ENCODE data around the gene TSPAN31. TPM values are rescaled to one million over a fixed set of nuclear protein-coding genes. Genes with fewer than 3 reads are reported as not detected.

The TSPAN31 gene
- total and polyA plus RNA-seq, 2 of the 8 experiments (the other 6 are each of a cell fraction or from before 2014, with no cell fraction given): 15.8 to 31.4 TPM

DNA sequence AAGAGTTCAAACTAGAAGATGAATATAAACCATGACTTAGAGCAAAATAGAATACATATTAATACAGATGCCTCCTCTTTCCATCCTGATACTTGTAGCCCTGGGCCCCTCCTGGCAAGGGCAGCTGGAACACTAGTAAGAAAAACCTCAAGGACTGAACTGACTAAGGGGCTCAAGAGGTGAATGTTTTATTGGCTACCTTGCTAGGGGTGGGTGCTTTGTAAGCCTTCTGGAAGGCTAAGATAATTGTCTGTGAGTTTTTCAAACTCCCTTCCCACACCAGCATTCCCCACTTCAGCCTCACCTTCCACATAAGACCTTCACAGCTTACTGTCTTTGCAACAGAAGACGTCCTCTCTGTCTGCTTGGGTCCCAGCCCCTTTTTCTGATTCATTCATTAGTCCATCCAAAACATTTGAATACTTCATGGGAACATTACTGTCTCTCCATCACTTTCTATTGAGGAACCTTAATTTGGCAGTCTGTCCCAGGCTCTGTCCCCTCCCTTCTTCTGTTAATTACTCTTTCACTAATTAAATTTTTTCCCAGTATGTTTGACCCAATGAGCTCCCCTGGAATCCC lies 9.0 kb downstream of the TSPAN31 start:
- DNase-seq (ENCODE audit: low read depth in 1 of 2, low spot score in 2 of 2) (no peak), FAIRE-seq (no peak)
- no peak overlapping the region for H2BK120ac ChIP-seq (replicated peaks; ENCODE audit: low read depth, low read length)
- no peak overlapping the region for H2BK5ac ChIP-seq (ENCODE audit: low read depth, low read length)
- ChIA-PET POLR2A (ENCODE audit: partially characterized antibody) (interaction anchor here (0.7 to 3.3 kb wide), 9 partner anchors 9 to 93 kb away, joined by 3 to 25 read pairs (median 4); partner anchors contain the start of genes CTDSP2, CYP27B1, EEF1AKMT3 and METTL1), CTCF (ENCODE audit: partially characterized antibody) (interaction anchor here (0.7 to 1.4 kb wide), 5 partner anchors 9 to 134 kb away, joined by 3 to 6 read pairs (median 3); partner anchors contain the start of gene TSPAN31)
- H4K8ac ChIP-seq (ENCODE audit: extremely low read depth, insufficient read depth, low read length): no peak overlapping the region
- peaks cover 8 to 33% (median 26%) of the 10 kb centered on the region in 4 experiments for H3K27me3 ChIP-seq (replicated peaks in 1 of 4; ENCODE audit: control insufficient read depth in 3 of 4, extremely low read depth in 1 of 4, insufficient read depth in 3 of 4, low read length in 3 of 4)
- no peak overlapping the region for H4K5ac ChIP-seq (ENCODE audit: insufficient read length, low read depth, low read length)
- H3K14ac ChIP-seq (ENCODE audit: insufficient read length): no peak overlapping the region
- H3K9ac ChIP-seq (replicated peaks in 1 of 4; ENCODE audit: extremely low read depth in 1 of 4, low read depth in 3 of 4, low read length in 3 of 4): no peak overlapping the region
- H4K91ac ChIP-seq (replicated peaks; ENCODE audit: insufficient read length, low read length): no peak overlapping the region
- H3K18ac ChIP-seq (ENCODE audit: extremely low read depth, low read length): no peak overlapping the region
- no peak overlapping the region for H2BK20ac ChIP-seq (ENCODE audit: low read length)
- H3K4me3 ChIP-seq (ENCODE audit: extremely low read depth in 1 of 4, insufficient read depth in 2 of 4, low read depth in 3 of 4, low read length in 4 of 4): peak overlapping the region; percentile 79 to 96 (median 81); a peak in 6 of 8 replicates
- no peak overlapping the region for H3K27ac ChIP-seq (ENCODE audit: low read depth, low read length)
- peaks cover 3 to 6% of the 10 kb centered on the region in 2 experiments for H4K20me1 ChIP-seq (replicated peaks in 1 of 2; ENCODE audit: control insufficient read depth in 1 of 2, insufficient read depth in 2 of 2, low read length in 2 of 2)
- no peak overlapping the region for H2BK15ac ChIP-seq (ENCODE audit: low read length)
- no peak overlapping the region for H3K56ac ChIP-seq (replicated peaks; ENCODE audit: insufficient read length, low read depth, low read length)
- H3K36me3 ChIP-seq (ENCODE audit: control insufficient read depth in 2 of 4, insufficient read depth in 4 of 4, low read length in 3 of 4): peaks cover 10 to 21% (median 15%) of the 10 kb centered on the region in 4 experiments
- peaks cover 18% of the 10 kb centered on the region for H3K23me2 ChIP-seq (ENCODE audit: low read depth, low read length)
- peaks cover 3 to 26% (median 7%) of the 10 kb centered on the region in 4 experiments; a peak in 6 of 7 replicates for H3K4me1 ChIP-seq (replicated peaks in 1 of 4; ENCODE audit: control insufficient read depth in 3 of 4, insufficient read depth in 4 of 4, low read length in 3 of 4)
- H2AFZ ChIP-seq (ENCODE audit: low read length): no peak overlapping the region
- H3K79me1 ChIP-seq (ENCODE audit: low read depth, low read length): peaks cover 15% of the 10 kb centered on the region; the same call in 1 of the 2 replicates
- peaks cover 12 to 20% of the 10 kb centered on the region in 2 experiments for H3K79me2 ChIP-seq (ENCODE audit: control insufficient read depth in 1 of 2, insufficient read depth in 2 of 2, low read length in 2 of 2)
- H3K9me3 ChIP-seq (ENCODE audit: insufficient read depth in 2 of 2, low read depth in 1 of 2, low read length in 1 of 2): no peaks in the 10 kb centered on the region
- H3K4me2 ChIP-seq (ENCODE audit: insufficient read depth in 1 of 2, low read depth in 2 of 2, low read length in 2 of 2): peak overlapping the region; percentile 99; a peak in 3 of 4 replicates
- H3K4ac ChIP-seq (replicated peaks; ENCODE audit: insufficient read length, low read depth, low read length): no peak overlapping the region
- 18% methylated on average over 1 of the region's 1 CpG; no CpG with 5 or more reads in 1 of the 2 experiments for WGBS, 2 experiments (ENCODE audit: extremely low coverage in 1 of 2, insufficient coverage in 1 of 2, insufficient read length in 1 of 2, insufficient replicate concordance in 2 of 2, low coverage in 1 of 2, low lambda C conversion rate in 2 of 2, missing lambda C conversion rate in 1 of 2)
- H2BK12ac ChIP-seq (ENCODE audit: low read depth, low read length): no peak overlapping the region
- H3K23ac ChIP-seq (ENCODE audit: insufficient read length): no peak overlapping the region
- H2AK5ac ChIP-seq (ENCODE audit: low read depth, low read length): no peak overlapping the region
- TF ChIP-seq USF2 (IDR thresholded peaks at IDR 0.05; ENCODE audit: low read length) (no peak), RXRA (IDR thresholded peaks at IDR 0.05; ENCODE audit: insufficient read depth, low read depth, low read length) (no peak), SP4 (IDR thresholded peaks at IDR 0.05; ENCODE audit: low read length) (no peak), SP2 (IDR thresholded peaks at IDR 0.05; ENCODE audit: low read length) (no peak), ZNF274 (IDR thresholded peaks at IDR 0.05; ENCODE audit: borderline replicate concordance, extremely low read depth, low read length) (no peak), MAX (IDR thresholded peaks at IDR 0.05) (no peak), CREB1 (IDR thresholded peaks at IDR 0.05) (no peak), SP1 (IDR thresholded peaks at IDR 0.05; ENCODE audit: low read depth, low read length) (no peak), PHF8 (conservative IDR thresholded peaks at IDR 0.05; ENCODE audit: low read depth, low read length) (no peak), TEAD4 (IDR thresholded peaks at IDR 0.05; ENCODE audit: low read depth, low read length) (no peak)

Data from H1 (cell line).